IPS-18c (cell line): ENCODE data around the gene CDH3.
"Not testable (repeated sequence)": the region's sequence is repeated elsewhere in the genome, so short reads cannot be mapped to it uniquely, and the experiment has no call there.

ENCODE experiments used
- H3K4me3 ChIP-seq: 2 replicates; pipeline ENCODE4 v1.7.0; 2013; ENCODE audit warnings: low read depth, mild to moderate bottlenecking, low read length, moderate library complexity; ENCODE audit not compliant: insufficient read depth
- H3K9me3 ChIP-seq: one replicate; pipeline ENCODE4 v1.6.1; 2013; ENCODE audit warnings: mild to moderate bottlenecking, low read length, moderate library complexity; ENCODE audit not compliant: control insufficient read depth, insufficient read depth

CDH3 gene

DNA sequence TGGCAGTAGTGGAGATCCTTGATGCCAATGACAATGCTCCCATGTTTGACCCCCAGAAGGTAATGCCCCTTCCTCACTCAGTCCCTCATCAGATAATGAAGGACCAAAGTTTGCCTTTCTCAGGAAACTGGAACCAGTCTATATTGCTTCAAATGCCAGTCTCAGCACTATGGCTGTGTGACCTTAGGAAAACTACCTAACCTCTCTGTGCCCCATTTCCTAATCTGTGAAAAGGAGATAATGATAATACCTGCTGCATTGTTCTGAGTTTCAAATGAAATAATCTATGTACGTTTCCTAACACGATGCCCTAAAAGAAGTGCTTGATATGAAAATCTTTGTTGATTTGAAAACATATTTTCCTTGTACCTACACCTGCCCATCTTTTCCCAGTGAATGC, 35.9 kb downstream of the CDH3 start:
- Histone ChIP-seq H3K9me3 (no peaks in the 10 kb centered on the region), H3K4me3 (no peak overlapping the region)

DNA sequence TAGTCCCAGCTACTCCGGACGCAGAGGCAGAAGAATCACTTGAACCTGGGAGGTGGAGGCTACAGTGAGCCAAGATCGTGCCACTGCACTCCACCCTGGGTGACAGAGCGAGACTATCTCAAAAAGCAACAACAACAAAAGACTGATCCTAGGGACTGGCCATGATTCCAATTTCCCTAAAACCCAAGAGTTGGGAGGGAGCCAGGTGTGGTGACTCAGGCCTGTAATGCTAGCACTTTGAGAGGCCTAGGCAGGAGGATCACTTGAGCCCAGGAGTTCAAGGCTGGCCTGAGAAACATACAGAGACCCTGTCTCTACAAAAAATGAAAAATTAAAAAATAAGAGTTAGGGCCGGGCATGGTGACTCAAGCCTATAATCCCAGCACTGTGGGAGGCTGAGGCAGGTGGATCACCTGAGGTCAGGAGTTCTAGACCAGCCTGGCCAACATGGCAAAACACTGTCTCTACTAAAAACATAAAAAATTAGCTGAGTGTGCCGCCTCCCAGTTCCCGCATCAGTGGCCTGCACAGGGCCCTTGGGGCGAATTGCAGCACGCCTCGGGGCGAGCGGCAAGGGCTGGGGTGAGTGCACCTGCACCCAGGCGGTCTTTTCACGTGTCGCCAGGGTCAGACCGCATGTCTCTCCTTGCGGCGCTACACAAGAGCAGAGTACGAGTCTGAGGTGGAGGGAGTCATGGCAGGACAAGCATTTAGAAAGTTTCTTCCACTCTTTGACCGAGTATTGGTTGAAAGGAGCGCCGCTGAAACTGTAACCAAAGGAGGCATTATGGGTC, 40.8 kb downstream of the CDH3 start:
- Histone ChIP-seq H3K9me3 (no peaks in the 10 kb centered on the region), H3K4me3 (no peak overlapping the region)

DNA sequence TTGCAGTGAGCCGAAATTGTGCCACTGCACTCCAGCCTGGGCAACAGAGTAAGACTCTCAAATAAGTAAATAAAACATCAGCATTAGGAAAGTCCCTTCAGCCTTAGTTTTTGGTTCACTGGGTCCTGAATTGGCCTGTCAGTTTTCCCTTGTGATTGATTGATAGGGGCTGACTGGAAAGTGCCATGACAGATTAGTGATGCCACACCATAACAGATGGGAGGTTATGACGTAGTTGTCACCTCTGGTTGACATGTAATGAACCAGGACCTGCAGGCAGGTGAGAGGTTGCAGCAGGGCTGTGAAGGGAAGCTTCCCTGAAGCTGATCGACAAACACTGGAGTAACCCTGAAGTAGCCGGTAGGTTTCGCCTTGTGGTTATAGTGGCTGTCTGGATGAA, 41.8 kb downstream of the CDH3 start:
- Histone ChIP-seq H3K4me3 (no peak overlapping the region), H3K9me3 (no peaks in the 10 kb centered on the region)

DNA sequence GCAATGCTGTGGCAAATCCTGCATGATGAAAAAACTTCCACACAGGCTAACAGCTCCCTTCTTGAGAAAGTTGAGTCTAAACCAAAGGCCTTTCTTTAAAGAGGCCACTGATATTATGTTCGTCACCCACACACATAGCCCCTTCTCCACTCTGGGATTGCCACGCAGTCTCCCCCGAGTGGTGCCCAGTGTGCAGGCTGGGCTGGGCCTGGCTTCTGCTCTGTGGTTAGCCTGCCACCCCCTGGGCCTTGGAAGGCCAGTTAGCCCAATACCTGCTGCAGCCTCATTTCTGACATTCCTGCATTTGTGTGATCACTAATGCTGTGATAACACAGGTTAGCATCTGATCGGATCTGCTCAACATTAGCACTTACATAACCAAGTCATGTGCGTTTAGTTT, 44.8 kb downstream of the CDH3 start:
- H3K4me3 ChIP-seq = no peak overlapping the region
- no peaks in the 10 kb centered on the region for H3K9me3 ChIP-seq

DNA sequence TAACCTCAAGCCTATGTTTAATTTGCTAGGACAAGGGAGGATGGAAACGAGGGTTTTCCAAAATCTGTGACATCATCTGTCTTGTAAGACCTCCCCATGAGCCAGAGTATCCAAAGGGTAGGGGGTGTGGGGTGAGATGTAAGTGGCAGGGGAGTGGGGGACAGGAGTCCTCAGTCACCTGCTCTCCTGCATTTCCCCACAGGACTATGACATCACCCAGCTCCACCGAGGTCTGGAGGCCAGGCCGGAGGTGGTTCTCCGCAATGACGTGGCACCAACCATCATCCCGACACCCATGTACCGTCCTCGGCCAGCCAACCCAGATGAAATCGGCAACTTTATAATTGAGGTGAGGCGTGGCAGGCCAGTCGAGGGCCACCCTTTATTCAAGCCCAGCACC, 50.5 kb downstream of the CDH3 start:
- no peaks in the 10 kb centered on the region for H3K9me3 ChIP-seq
- H3K4me3 ChIP-seq = no peak overlapping the region

DNA sequence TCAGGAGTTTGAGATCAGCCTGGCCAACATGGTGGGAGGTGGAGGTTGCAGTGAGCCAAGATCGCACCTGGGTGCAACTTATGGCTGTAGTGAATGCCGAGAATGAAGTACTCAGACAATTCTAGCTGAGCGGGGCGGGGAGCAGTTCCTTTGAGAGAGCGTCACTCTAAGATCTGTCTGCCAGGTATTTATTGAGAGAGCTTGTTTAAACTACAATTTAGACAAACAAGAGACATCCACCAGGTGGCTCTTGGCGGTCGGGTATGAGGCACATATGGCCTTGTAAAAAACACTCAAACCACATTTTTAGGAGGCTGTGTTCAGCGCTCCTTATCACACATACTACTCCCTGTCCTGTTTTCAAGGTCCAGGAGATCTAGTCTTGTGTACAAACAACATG, 51.4 kb downstream of the CDH3 start:
- H3K4me3 ChIP-seq = no peak overlapping the region
- no peaks in the 10 kb centered on the region for H3K9me3 ChIP-seq

DNA sequence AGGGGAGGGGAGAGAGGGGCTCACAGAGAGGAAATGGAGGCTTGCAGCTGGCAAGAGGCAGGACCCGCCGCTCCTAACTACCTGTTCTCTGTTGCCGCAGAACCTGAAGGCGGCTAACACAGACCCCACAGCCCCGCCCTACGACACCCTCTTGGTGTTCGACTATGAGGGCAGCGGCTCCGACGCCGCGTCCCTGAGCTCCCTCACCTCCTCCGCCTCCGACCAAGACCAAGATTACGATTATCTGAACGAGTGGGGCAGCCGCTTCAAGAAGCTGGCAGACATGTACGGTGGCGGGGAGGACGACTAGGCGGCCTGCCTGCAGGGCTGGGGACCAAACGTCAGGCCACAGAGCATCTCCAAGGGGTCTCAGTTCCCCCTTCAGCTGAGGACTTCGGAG, 53.0 kb downstream of the CDH3 start:
- no peaks in the 10 kb centered on the region for H3K9me3 ChIP-seq

DNA sequence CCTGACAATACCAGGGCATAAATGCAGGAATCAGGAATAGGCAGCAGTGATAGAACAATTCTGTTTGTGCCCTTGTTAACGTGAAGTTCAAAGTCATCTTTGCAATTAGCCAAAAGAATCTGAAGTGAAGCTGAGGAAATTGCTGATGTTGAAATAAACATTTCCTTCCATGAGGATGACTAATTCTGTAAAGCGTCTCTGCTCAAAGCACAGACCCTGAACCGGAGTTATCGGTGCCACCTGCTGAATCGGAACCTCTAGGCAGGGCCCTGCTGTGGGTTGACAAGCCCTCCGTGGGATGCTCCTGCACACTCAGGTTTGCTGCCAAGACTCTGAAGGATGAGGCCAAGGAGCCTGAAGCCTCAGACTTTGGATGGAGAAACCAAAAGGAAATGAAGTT, 55.0 kb downstream of the CDH3 start:
- no peak overlapping the region for H3K4me3 ChIP-seq
- no peaks in the 10 kb centered on the region for H3K9me3 ChIP-seq

More for the DNA sequence above, 53.0 kb downstream of the CDH3 start:
- no peak overlapping the region for H3K4me3 ChIP-seq

DNA sequence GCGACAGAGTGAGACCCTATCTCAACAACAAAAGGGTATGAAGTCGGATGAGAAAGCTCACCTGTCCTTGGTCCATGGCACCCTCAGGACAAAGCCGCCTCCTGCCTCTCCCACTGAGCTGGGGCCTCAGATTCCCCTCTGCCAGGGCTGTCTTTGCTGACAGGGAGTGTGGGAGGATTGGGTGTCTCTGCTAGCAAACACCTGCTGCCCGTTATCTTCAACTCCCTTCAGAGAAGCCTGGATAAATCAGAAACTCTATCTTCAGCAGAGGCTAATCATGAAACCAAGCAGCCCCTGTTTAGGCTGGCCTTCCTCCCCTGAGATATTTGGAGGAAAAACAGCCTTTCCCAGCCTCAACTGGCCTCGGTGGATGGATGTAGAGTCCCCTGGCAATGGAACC, 55.7 kb downstream of the CDH3 start:
- no peak overlapping the region for H3K4me3 ChIP-seq
- H3K9me3 ChIP-seq = no peaks in the 10 kb centered on the region

DNA sequence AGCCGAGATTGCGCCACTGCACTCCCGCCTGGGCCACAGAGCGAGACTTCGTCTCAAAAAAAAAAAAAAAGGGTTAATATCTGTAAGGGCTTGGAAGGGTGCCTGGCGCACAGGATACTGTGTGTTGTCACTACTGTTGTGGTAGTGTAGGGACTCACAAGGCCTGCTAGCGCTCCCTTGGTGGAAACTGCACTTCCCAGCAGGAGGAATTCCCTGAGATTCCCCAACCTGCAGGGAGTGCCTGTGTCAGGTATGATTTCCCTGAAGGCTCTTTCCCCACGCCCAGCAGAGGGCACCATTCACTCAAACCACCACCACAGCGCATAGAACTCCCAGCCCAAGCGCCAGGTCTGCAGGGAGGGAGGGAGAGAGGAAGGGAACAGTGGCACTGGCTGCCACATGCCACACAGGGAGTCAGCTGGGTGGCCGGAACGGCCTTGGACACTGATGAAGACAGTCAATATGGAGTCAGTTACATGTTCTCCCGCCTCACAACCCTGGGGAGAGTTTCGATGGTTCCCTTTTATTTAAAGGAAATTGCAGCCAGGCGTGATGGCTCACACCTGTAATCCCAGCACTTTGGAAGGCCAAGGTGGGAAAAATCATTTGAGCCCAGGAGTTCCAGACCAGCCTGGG, 59.2 kb downstream of the CDH3 start:
- Histone ChIP-seq H3K4me3 (no peak overlapping the region), H3K9me3 (peaks cover 2% of the 10 kb centered on the region)

DNA sequence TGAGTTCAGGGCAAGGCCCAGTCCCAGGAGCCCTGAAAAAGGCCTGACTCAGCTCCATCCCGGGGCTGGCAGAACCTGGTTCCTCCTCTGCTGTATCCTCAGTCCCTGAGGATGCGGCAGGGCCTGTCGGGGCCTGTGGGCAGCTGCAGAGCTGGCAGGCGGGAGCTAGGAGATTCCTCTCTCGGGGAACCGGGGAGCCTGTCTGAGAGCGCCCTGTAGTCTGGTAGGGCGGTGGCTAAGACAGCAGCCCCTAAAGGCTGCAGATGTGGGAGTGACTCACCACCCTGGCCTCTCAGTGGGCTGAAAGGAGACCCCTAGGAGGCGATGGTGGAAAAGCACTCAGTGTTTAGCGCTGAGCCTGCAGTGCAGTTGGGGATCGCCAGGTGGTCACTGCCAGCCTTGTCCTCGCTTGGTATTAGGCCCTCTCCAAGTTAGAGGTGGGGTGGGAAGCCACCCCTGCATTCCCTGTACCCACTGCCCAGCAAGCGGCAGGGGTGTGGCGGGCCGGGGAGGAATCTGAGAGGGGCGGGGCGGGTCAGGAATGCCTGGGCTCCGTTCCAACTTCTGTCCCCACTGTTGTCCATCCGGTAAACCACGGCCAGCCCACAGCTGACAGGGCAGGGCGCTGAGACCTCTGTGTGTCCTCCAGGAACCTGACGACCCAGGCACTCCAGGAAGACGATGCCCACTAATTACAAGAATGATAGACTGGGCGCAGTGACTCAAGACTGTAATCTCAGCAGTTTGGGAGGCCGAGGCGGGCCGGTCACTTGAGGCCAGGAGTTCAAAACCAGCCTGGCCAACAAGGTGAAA, 62.4 kb downstream of the CDH3 start:
- no peak overlapping the region for H3K4me3 ChIP-seq
- peaks cover 2% of the 10 kb centered on the region for H3K9me3 ChIP-seq

DNA sequence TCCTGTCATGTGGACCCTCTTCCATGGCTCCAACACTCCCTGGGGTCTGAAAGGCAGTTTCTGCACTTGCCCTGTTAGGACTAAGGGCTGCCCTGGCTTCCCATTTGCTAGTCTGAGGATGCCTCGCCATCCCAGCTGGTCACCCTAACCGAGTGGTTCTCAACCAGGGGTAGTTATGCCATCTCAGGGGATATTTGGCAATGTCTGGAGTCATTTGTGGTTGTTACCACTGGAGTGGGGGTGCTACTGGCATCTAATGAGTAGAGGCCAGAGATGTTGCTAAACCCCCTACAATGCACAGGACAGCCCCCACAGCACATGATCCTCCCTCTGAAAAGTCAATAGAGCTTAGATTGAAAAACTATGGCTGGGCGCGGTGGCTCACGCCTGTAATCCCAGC, 65.1 kb downstream of the CDH3 start:
- Histone ChIP-seq H3K4me3 (no peak overlapping the region), H3K9me3 (peaks cover 2% of the 10 kb centered on the region)

DNA sequence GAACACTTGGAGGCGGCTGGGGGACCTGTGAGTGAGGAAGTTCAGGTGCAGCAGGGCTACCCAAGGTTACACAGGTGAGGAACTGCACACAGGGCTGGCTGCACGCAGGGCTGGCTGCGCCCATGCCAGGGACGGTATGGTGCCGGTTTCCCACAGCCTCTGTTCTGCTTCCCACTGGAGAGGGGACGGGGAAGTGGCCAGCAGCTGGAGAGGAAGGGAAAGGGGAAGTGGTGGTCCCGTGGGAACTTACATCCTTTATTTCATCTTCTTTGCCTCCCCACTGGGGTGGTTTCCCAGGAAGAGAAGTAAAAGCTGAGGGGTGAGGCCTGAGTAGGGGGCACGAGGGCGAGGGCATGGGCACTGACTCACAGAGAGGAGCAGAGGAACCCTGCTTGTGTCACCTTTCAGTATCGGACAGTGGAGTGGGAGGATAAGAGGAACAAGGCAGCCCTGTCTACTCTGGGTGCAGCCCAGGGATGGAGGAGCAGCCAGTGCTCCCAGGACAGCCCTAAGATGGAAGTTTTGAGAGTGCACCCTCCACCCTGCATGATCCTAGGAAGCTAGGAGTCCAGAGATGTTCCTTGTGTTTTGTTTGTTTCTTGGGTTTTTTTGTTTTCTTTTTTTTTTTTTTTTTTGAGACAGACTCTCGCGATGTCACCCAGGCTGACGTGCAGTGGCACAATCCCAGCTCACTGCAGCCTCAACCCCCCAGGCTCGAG, 66.5 kb downstream of the CDH3 start:
- Histone ChIP-seq H3K9me3 (peaks cover 2% of the 10 kb centered on the region), H3K4me3 (no peak overlapping the region)

DNA sequence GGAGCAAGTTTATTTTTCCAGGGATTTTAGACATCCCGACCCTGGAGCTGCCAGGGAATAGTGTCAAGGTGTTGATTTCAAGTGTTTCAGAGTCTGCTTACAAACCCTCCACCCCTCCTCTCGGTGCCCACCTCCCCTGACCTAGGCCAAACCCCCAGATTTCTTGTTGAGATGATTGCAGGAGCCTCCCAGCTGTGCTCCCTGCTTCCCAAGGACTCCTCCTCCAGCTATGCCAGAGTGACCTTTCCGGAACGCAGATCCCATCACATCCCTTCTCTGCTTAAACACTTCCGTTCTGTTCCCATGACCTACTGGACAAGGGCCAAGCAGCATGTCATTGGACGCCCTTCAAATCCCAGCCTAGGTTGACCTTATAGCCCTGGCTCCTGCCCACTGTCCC, 68.3 kb downstream of the CDH3 start:
- peaks cover 2% of the 10 kb centered on the region for H3K9me3 ChIP-seq

DNA sequence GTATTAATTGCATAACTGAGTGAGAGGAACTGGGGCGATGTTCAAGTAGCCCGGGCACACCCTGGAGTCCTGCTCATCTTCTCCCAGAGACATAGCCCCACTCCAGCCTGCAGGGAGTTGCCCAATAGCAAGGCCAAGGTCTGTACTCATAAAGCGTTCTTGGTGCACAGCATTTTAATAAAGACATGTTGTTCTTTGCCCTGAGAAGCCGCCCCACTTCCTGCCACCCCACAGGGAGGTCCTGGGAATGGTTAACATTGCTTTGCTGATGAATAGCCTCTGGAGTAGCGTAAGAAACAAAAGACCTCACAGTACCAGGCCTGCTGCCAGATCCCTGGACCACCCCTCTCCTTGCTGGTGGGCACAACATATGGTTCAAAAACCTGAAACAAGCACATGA, 70.4 kb downstream of the CDH3 start:
- Histone ChIP-seq H3K4me3 (no peak overlapping the region), H3K9me3 (no peaks in the 10 kb centered on the region)

More for the DNA sequence above, 68.3 kb downstream of the CDH3 start:
- H3K4me3 ChIP-seq = no peak overlapping the region

DNA sequence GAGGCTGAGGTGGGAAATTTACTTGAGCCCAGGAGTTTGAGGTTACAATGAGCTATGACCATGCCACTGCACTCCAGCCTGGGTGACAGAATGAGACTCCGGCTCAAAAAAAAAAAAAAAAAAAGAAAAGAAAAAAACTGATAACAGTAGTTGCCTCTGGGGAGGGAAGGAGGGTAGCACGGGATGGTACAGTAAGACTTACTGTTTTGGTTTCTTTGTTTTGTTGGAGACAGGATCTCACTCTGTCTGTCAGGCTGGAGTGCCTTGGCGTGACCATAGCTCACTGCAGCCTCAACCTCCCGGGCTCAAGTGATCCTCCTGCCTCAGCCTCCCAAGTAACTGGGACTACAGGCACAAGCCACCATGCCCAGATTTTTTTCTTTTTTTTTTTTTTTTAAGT, 71.4 kb downstream of the CDH3 start:
- H3K9me3 ChIP-seq, H3K4me3 ChIP-seq: not testable (repeated sequence)

DNA sequence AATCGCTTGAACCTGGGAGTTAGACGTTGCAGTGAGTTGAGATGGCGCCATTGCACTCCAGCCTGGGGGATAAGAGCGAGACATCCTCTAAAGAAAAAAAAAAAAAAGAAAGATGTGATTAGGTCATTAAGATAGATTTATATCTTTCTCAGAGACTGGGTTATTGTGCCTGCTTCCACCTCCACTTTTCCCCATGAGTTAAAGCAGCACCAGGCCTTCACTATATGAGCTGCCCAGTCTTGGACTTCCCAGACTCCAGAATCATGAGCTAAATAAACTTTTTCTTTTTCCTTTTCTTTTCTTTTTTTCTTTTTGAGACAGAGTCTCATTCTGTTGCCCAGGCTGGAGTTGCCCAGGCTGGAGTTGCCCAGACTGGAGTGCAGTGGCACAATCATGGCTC, 72.6 kb downstream of the CDH3 start:
- Histone ChIP-seq H3K4me3 (no peak overlapping the region), H3K9me3 (no peaks in the 10 kb centered on the region)
